Measurements from ENCODE around the gene ADAR.
"Not testable (repeated sequence)": the region's sequence is repeated elsewhere in the genome, so short reads cannot be mapped to it uniquely, and the experiment has no call there.

ADAR gene

GRCh38 chr1:154607609-154608396 lies at the start of gene ADAR:
TSS of gene ADAR (minus strand) at chr1:154608186. CDS start at chr1:154608006, 180 bp downstream.
- DNase-seq (ENCODE audit: low read depth), result peak; percentile 98
- TF ChIP-seq CTCF (IDR thresholded peaks at IDR 0.05; ENCODE audit: low read depth, low read length) (no peak), POLR2A (IDR thresholded peaks at IDR 0.05; ENCODE audit: extremely low read depth, insufficient read length) (no peak), MAX (IDR thresholded peaks at IDR 0.05; ENCODE audit: low read depth, low read length) (peak; percentile 53; the same call in 1 of the 2 replicates), MYC (IDR thresholded peaks at IDR 0.05; ENCODE audit: low read depth, low read length) (peak; percentile 80)
- peak within 1 kb of the TSS; percentile 91 for H3K4me3 ChIP-seq (ENCODE audit: low read depth, low read length)

GRCh38 chr1:154657556-154657955 lies 49.6 kb upstream of the ADAR start:
- H3K4me3 ChIP-seq (ENCODE audit: low read depth, low read length), result no peak overlapping the region
- TF ChIP-seq CTCF (IDR thresholded peaks at IDR 0.05; ENCODE audit: low read depth, low read length) (no peak), MAX (IDR thresholded peaks at IDR 0.05; ENCODE audit: low read depth, low read length) (peak; percentile 38; the same call in 1 of the 2 replicates)
- peak; percentile 68 for DNase-seq (ENCODE audit: low read depth)

GRCh38 chr1:154652893-154653292 lies 44.9 kb upstream of the ADAR start:
- H3K4me3 ChIP-seq (ENCODE audit: low read depth, low read length), result no peak overlapping the region
- TF ChIP-seq MYC (IDR thresholded peaks at IDR 0.05; ENCODE audit: low read depth, low read length) (no peak), CTCF (IDR thresholded peaks at IDR 0.05; ENCODE audit: low read depth, low read length) (no peak), POLR2A (IDR thresholded peaks at IDR 0.05; ENCODE audit: extremely low read depth, insufficient read length) (no peak), MAX (IDR thresholded peaks at IDR 0.05; ENCODE audit: low read depth, low read length) (no peak)
- DNase-seq (ENCODE audit: low read depth), result no peak

- not testable (repeated sequence) for DNase-seq (ENCODE audit: low read depth); H3K4me3 ChIP-seq (ENCODE audit: low read depth, low read length)
Observed at GRCh38 chr1:154644724-154645123, 36.7 kb upstream of the ADAR start.

- TF ChIP-seq MYC (IDR thresholded peaks at IDR 0.05; ENCODE audit: low read depth, low read length), result no peak
- no peak for TF ChIP-seq CTCF (IDR thresholded peaks at IDR 0.05; ENCODE audit: low read depth, low read length)
- TF ChIP-seq POLR2A (IDR thresholded peaks at IDR 0.05; ENCODE audit: extremely low read depth, insufficient read length), result no peak
- no peak for TF ChIP-seq MAX (IDR thresholded peaks at IDR 0.05; ENCODE audit: low read depth, low read length)
- DNase-seq (ENCODE audit: low read depth), result no peak
- H3K4me3 ChIP-seq (ENCODE audit: low read depth, low read length), result no peak overlapping the region
Observed at GRCh38 chr1:154641534-154641933, 33.5 kb upstream of the ADAR start.

GRCh38 chr1:154639876-154640275 lies 31.9 kb upstream of the ADAR start:
- TF ChIP-seq POLR2A (IDR thresholded peaks at IDR 0.05; ENCODE audit: extremely low read depth, insufficient read length) (no peak), CTCF (IDR thresholded peaks at IDR 0.05; ENCODE audit: low read depth, low read length) (no peak), MYC (IDR thresholded peaks at IDR 0.05; ENCODE audit: low read depth, low read length) (no peak), MAX (IDR thresholded peaks at IDR 0.05; ENCODE audit: low read depth, low read length) (no peak)
- DNase-seq (ENCODE audit: low read depth), result no peak
- no peak overlapping the region for H3K4me3 ChIP-seq (ENCODE audit: low read depth, low read length)

Measured in NB4 (cell line).